TTC549 (cell line): ENCODE results near the gene CCDC85C.
A peak's percentile ranks its signal among the peaks of the same experiment; 100 is the strongest.

ENCODE experiments used
- FAIRE-seq: peaks from 2 replicates; lab custom pipeline; 2012; peaks lifted over from hg19 to GRCh38; lab: Jason Lieb, UNC

CCDC85C gene

GRCh38 chr14:99509871-99510555, 94.0 kb downstream of the CCDC85C start:
- FAIRE-seq, result no peak

GRCh38 chr14:99508896-99509629, 94.9 kb downstream of the CCDC85C start:
- FAIRE-seq, result no peak

- no peak for FAIRE-seq
Measured at GRCh38 chr14:99507860-99508640, 96.0 kb downstream of the CCDC85C start.

- no peak for FAIRE-seq
Measured at GRCh38 chr14:99506276-99506675, 97.7 kb downstream of the CCDC85C start.

GRCh38 chr14:99505089-99505488, 98.9 kb downstream of the CCDC85C start:
- FAIRE-seq, result no peak

GRCh38 chr14:99503848-99504453, 100.1 kb downstream of the CCDC85C start:
- no peak for FAIRE-seq

- FAIRE-seq, result no peak
Measured at GRCh38 chr14:99502989-99503421, 101.0 kb downstream of the CCDC85C start.

- no peak for FAIRE-seq
Measured at GRCh38 chr14:99497894-99498293, 106.1 kb downstream of the CCDC85C start.

GRCh38 chr14:99497341-99497740, 106.7 kb downstream of the CCDC85C start:
- FAIRE-seq, result no peak

- FAIRE-seq, result no peak
Measured at GRCh38 chr14:99484106-99484505, 119.9 kb downstream of the CCDC85C start.

- no peak for FAIRE-seq
Measured at GRCh38 chr14:99481745-99482099, 122.3 kb downstream of the CCDC85C start.

GRCh38 chr14:99480917-99481744, 122.9 kb downstream of the CCDC85C start, which contains the start of gene CCNK:
Gene CCNK (plus strand): TSS chr14:99481409. CDS start chr14:99492678, 11,269 bp downstream.
- FAIRE-seq, result peak; percentile 97

- no peak for FAIRE-seq
Measured at GRCh38 chr14:99479906-99480869, 123.8 kb downstream of the CCDC85C start, which contains the start of gene SETD3. Gene SETD3 (minus strand): TSS chr14:99480859. CDS start chr14:99465805, 15,054 bp downstream.

- FAIRE-seq, result no peak
Measured at GRCh38 chr14:99479160-99479905, 124.7 kb downstream of the CCDC85C start.

- FAIRE-seq, result no peak
Measured at GRCh38 chr14:99478128-99478527, 125.9 kb downstream of the CCDC85C start.

- no peak for FAIRE-seq
Measured at GRCh38 chr14:99476864-99477263, 127.1 kb downstream of the CCDC85C start.

GRCh38 chr14:99475660-99476059, 128.3 kb downstream of the CCDC85C start:
- FAIRE-seq, result no peak

- no peak for FAIRE-seq
Measured at GRCh38 chr14:99475179-99475578, 128.8 kb downstream of the CCDC85C start.

- FAIRE-seq, result no peak
Measured at GRCh38 chr14:99473458-99473857, 130.5 kb downstream of the CCDC85C start.

- FAIRE-seq, result no peak
Measured at GRCh38 chr14:99472937-99473336, 131.1 kb downstream of the CCDC85C start.
